Measurements from ENCODE around the gene GDAP1L1.

DNA sequence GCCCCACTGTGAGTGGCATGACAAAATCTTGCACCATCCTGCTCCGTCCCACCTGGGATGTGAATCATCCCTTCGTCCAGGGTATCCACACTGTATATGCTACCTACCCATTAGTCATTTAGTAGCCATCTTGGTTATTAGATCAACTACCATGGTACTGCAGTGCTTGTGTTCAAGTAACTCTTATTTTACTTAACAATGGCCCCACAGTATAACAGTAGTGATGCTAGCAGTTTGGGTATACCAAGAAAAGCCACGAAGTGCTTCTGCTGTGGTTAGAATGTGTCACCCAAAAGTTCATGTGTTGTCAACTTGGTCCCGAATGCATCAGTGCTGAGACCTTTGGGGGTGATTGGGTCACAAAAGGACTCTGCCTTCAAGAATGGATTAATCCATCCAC lies 48.2 kb upstream of the GDAP1L1 start:
- no peak for TF ChIP-seq POLR2A (IDR thresholded peaks at IDR 0.05)
- TF ChIP-seq, protein P1, sequence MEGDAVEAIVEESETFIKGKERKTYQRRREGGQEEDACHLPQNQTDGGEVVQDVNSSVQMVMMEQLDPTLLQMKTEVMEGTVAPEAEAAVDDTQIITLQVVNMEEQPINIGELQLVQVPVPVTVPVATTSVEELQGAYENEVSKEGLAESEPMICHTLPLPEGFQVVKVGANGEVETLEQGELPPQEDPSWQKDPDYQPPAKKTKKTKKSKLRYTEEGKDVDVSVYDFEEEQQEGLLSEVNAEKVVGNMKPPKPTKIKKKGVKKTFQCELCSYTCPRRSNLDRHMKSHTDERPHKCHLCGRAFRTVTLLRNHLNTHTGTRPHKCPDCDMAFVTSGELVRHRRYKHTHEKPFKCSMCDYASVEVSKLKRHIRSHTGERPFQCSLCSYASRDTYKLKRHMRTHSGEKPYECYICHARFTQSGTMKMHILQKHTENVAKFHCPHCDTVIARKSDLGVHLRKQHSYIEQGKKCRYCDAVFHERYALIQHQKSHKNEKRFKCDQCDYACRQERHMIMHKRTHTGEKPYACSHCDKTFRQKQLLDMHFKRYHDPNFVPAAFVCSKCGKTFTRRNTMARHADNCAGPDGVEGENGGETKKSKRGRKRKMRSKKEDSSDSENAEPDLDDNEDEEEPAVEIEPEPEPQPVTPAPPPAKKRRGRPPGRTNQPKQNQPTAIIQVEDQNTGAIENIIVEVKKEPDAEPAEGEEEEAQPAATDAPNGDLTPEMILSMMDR (IDR thresholded peaks at IDR 0.05): no peak

Measured in right lobe of liver (tissue), 4 donors.